Epithelial cell of esophagus (primary cell): ENCODE measurements around the gene DCP2.
A peak's percentile ranks its signal among the peaks of the same experiment; 100 is the strongest.

Experiments used
- DNase-seq: peaks from one replicate; pipeline ENCODE4 v3.0.0; 2010; ENCODE audit warnings: low read depth
- H3K4me3 ChIP-seq: 2 replicates; pipeline ENCODE4 v1.5.1; 2011; ENCODE audit warnings: mild to moderate bottlenecking, low read length, control low read depth
- TF ChIP-seq, protein P1 (sequence below): IDR thresholded peaks from 2 replicates; pipeline ENCODE4 v1.5.1; 2011; ENCODE audit warnings: low read depth, mild to moderate bottlenecking, low read length, control low read depth, inconsistent platforms; ENCODE audit not compliant: insufficient read depth; ENCODE audit errors: missing control alignments

Gene DCP2

DNA sequence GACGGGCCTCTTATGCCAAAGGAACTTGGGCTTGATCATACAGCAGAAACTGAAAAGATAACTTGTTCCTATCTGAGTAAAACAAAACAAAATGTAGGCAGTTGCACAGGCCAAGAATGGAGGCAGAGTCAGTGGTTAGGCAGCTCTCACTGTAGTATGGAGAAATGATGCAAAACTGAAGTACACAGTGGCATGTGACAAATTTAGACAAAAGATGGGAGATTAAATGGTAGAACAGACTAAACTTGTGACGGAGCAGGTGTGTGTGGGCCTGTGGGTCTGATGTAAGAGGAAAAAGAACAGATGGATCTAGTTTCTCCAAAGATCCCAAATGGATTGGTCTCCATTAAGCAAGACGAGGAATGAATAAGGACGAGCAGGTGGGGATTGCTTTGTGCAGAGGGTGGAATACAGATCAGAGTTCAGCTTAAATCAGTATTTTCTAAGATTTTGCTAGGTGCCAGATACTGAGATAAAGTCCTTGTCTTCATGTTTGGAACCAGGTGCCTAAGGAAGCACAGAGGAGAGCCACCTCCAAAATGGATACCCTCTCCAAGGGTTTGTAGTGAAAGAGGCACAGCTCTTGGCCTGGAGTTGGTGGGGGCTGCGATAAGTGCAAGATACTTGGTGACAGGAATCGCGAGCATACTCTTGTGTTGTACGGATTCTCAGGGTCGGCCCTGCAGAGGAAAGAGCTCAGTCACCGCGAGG is 722 bp upstream of the DCP2 start:
- TF ChIP-seq, protein P1, sequence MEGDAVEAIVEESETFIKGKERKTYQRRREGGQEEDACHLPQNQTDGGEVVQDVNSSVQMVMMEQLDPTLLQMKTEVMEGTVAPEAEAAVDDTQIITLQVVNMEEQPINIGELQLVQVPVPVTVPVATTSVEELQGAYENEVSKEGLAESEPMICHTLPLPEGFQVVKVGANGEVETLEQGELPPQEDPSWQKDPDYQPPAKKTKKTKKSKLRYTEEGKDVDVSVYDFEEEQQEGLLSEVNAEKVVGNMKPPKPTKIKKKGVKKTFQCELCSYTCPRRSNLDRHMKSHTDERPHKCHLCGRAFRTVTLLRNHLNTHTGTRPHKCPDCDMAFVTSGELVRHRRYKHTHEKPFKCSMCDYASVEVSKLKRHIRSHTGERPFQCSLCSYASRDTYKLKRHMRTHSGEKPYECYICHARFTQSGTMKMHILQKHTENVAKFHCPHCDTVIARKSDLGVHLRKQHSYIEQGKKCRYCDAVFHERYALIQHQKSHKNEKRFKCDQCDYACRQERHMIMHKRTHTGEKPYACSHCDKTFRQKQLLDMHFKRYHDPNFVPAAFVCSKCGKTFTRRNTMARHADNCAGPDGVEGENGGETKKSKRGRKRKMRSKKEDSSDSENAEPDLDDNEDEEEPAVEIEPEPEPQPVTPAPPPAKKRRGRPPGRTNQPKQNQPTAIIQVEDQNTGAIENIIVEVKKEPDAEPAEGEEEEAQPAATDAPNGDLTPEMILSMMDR = no peak

DNA sequence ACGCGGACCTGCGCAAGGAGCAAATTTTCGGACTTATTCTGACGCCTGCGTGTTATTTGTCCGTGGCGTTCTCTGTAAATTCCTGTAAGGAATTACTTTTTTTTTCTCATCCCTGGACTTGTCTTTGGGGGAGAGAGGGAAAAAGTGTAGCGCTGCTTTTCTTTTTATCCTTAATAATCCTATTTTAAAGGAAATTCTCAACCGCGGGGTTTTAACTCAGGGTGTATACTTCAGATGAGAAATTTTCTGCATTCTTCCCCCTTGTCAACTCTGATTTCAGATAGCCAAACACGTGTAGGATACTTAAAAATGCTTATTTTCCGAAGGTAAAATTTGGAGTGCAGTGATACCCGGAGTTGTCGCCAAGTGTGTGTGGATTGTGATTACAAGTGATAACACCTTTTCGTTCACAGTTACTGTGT is 853 bp downstream of the DCP2 start:
- DNase-seq = no peak
- H3K4me3 ChIP-seq = peak overlapping the region; percentile 89
- TF ChIP-seq, protein P1 = no peak

More for the DNA sequence above, 722 bp upstream of the DCP2 start:
- peak overlapping the region; percentile 89 for H3K4me3 ChIP-seq
- DNase-seq = no peak

DNA sequence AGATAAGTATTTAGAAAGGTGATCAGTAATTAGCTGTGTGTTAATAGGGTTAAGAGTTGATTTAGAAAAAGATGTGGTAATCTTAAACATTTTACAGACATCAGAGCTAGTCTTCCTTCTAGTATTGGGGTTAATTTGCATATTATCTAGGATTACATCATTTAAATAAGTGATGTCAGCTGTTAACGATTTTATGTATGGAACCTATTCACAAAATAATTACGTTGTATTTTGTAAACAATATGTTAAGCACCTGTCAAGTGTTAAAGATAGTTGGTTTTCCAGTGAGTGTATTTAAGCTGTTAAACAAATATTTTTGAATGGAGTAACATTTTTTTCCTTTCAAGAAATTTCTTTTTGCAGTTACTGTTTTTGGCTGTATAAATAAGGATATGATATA is 2.2 kb downstream of the DCP2 start:
- DNase-seq = no peak
- H3K4me3 ChIP-seq = peak overlapping the region; percentile 89
- TF ChIP-seq, protein P1 = no peak

DNA sequence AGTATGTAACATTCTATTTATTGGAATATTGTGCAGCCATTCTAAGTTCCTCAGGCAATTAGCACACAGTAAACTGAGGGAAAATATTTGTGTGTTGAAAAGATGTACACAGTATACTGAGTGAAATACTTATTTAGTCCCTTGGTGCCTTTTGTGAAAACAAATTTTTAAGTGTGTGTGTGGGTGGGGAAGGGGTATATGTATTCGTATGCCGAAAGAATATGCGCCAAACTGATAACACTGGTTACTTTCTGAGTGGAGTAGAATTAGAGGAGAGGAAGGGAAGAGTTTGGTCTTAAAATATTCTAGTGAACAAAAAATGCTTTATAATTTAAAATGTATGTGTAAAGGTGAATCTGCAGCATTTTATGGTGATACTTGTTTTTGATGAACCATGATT is 3.1 kb downstream of the DCP2 start:
- TF ChIP-seq, protein P1 = no peak
- peak overlapping the region; percentile 15 for H3K4me3 ChIP-seq
- no peak for DNase-seq

DNA sequence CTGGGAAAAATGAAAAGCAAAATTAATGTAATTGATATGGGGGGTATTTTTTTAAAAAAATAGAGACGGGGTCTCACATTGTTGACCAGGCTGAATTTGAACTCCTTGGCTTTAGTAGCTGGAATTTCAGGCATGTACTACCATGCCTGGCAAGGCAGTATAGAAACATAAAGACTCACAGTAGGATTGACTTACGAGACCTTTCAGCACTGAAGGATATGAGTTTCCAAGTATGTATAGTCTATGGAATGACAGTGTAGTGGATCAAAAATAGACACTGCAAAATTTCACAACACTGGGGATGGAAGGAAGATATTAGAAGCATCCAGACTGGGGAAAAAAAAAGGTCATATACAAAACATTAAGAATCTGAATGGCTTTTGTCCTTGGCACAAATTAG is 6.8 kb downstream of the DCP2 start:
- no peak for DNase-seq
- no peak overlapping the region for H3K4me3 ChIP-seq
- TF ChIP-seq, protein P1 = no peak

DNA sequence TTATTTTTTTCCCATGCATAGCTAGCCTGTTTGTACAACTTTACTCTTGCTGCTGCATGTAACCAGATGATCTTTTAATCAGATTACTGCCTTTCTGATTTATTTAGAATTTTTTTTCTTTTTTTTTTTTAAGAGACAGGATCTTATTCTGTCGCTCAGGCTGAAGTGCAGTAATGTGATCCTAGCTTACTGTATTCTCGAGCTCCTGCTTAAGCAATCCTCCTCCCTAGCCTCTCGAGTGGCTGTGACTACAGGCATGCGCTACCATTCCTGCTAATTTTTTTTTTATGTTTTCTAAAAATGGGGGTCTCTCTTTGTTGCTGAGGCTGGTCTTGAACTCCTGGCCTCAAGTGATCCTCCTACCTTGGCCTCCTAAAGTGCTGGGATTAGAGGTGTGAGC is 9.6 kb downstream of the DCP2 start:
- no peak overlapping the region for H3K4me3 ChIP-seq
- TF ChIP-seq, protein P1 = no peak
- no peak for DNase-seq
